OCI-LY1 (cell line): ENCODE measurements around the gene GNAQ.

Experiments
- EZH2 ChIP-seq: fragments of 200-600 bp; sonication (generic), shearing (Covaris generic); IDR thresholded peaks from 2 replicates; pipeline ENCODE4 v1.8.0; 2017; ENCODE audit warnings: borderline replicate concordance, mixed run types, mild to moderate bottlenecking, antibody characterized with exemption, low read length, moderate library complexity, mixed read lengths
- TF ChIP-seq, protein P1 (sequence below): fragments of 200-600 bp; sonication (generic), shearing (Covaris generic); IDR thresholded peaks from 2 replicates; pipeline ENCODE4 v1.5.1; 2017; ENCODE audit warnings: mild to moderate bottlenecking, antibody characterized with exemption, low read length, moderate library complexity, mixed read lengths

- TF ChIP-seq, protein P1, sequence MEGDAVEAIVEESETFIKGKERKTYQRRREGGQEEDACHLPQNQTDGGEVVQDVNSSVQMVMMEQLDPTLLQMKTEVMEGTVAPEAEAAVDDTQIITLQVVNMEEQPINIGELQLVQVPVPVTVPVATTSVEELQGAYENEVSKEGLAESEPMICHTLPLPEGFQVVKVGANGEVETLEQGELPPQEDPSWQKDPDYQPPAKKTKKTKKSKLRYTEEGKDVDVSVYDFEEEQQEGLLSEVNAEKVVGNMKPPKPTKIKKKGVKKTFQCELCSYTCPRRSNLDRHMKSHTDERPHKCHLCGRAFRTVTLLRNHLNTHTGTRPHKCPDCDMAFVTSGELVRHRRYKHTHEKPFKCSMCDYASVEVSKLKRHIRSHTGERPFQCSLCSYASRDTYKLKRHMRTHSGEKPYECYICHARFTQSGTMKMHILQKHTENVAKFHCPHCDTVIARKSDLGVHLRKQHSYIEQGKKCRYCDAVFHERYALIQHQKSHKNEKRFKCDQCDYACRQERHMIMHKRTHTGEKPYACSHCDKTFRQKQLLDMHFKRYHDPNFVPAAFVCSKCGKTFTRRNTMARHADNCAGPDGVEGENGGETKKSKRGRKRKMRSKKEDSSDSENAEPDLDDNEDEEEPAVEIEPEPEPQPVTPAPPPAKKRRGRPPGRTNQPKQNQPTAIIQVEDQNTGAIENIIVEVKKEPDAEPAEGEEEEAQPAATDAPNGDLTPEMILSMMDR = no peak
- no peak for TF ChIP-seq EZH2
Observed at GRCh38 chr9:78070521-78070920, 38.9 kb upstream of the GNAQ start.
